ENCODE data around the gene ABL1. TPM values are rescaled to one million over a fixed set of nuclear protein-coding genes. Genes with fewer than 3 reads are reported as not detected.
A peak's percentile ranks its signal among the peaks of the same experiment; 100 is the strongest.

The ABL1 gene
- total RNA-seq, 1 experiment from 2014 or later: 67.5 TPM

DNA sequence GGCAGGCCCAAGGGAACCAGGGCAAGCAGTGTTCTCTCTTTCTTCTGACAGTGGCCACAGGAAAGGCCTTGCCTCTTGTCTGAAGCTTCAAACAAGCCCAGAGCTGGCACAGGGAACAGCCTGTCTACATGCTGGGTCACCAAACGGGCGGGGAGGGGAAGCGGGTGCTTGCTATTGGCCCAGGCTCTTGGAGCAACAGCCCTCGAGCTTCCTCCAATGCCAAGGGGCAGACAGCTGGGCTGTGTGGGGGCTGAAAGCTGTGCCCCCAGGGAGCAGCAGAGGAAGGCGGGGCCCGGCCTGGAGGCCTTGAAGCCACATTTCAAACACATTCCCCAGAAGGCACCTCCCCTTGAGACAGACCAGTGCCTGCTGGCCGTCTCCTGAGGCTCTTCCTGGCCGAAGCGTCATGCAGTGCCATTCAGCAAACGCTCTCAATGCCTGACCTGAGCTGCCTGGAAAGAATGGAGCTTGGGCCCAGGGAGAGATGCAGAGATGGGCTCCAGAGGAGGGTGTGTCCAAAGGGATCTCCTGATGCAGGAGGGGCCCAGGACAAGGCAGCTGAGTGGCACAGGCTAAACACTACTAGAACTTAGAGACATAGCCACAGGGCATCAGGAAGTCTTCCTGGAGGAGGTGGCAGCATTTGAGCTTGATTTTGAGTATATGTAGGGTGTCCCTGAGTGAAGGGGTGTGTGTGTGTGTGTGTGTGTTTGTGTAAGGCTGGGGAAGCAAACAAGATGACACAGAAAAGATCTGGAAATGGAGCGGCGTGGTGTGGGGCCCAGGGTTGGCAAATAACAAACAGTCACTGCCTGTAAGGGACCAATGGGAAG lies 101.4 kb downstream of the ABL1 start:
- ChIA-PET POLR2A (interaction anchor here (1.0 kb wide), 1 partner anchor 456 kb away, joined by 3 read pairs; no protein-coding TSS in a partner anchor), CTCF (interaction anchor here (0.6 to 2.9 kb wide), 4 partner anchors 10 to 211 kb away, joined by 3 to 14 read pairs (median 5); no protein-coding TSS in a partner anchor)
- Mint-ChIP-seq H3K27me3 (ENCODE audit: insufficient read depth, unreplicated experiment) (peaks cover 11% of the 10 kb centered on the region), H3K36me3 (ENCODE audit: insufficient read depth, unreplicated experiment) (no peaks in the 10 kb centered on the region), H3K9me3 (ENCODE audit: unreplicated experiment) (no peaks in the 10 kb centered on the region), H3K4me1 (ENCODE audit: insufficient read depth, unreplicated experiment) (peaks cover 18% of the 10 kb centered on the region), H3K27ac (ENCODE audit: low read depth, unreplicated experiment) (peak overlapping the region; percentile 20), H3K4me3 (ENCODE audit: unreplicated experiment) (peak overlapping the region; percentile 50)
- intact Hi-C loops (cut with micrococcal nuclease): no loop called here
- peak; percentile 41 for DNase-seq (ENCODE audit: unreplicated experiment)
- BruUV-seq (replicated peaks): no TSS peak
- TF ChIP-seq, protein P1, sequence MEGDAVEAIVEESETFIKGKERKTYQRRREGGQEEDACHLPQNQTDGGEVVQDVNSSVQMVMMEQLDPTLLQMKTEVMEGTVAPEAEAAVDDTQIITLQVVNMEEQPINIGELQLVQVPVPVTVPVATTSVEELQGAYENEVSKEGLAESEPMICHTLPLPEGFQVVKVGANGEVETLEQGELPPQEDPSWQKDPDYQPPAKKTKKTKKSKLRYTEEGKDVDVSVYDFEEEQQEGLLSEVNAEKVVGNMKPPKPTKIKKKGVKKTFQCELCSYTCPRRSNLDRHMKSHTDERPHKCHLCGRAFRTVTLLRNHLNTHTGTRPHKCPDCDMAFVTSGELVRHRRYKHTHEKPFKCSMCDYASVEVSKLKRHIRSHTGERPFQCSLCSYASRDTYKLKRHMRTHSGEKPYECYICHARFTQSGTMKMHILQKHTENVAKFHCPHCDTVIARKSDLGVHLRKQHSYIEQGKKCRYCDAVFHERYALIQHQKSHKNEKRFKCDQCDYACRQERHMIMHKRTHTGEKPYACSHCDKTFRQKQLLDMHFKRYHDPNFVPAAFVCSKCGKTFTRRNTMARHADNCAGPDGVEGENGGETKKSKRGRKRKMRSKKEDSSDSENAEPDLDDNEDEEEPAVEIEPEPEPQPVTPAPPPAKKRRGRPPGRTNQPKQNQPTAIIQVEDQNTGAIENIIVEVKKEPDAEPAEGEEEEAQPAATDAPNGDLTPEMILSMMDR (IDR thresholded peaks at IDR 0.05; ENCODE audit: unreplicated experiment): no peak

Other genes starting within 250 kb of the ABL1 start
- gene PRDM12, start 170.7 kb upstream of the ABL1 start, total RNA-seq (2022): 0.28 and 0.29 TPM in 2 replicates
- 42.3 and 57.7 TPM in 2 replicates for gene EXOSC2, start 141.5 kb upstream of the ABL1 start, total RNA-seq (2022)
- not detected in 2 replicates for gene QRFP, start 61.6 kb downstream of the ABL1 start, total RNA-seq (2022)
- gene FIBCD1, start 104.0 kb downstream of the ABL1 start, total RNA-seq (2022): 1.6 and 2.8 TPM in 2 replicates
- gene LAMC3, start 173.9 kb downstream of the ABL1 start, total RNA-seq (2022): not detected in 2 replicates